Panc1 (cell line): Measurements from ENCODE around the gene VSIR. TPM values are rescaled to one million over a fixed set of nuclear protein-coding genes. Genes with fewer than 3 reads are reported as not detected.

ENCODE experiments used
- ATAC-seq: fragments of 200-7000 bp; cut with Tn5 transposase; 2 replicates; pipeline ENCODE4 v1.9.1; 2020; ENCODE audit warnings: mild to moderate bottlenecking, moderate library complexity
- BruUV-seq: library from RNA; stranded (reverse); fragments of 400-500 nt; replicated peaks from 2 replicates; lab custom pipeline; 2021; lab: Mats Ljungman, UMichigan
- CTCF ChIA-PET: fragments of 300-600 bp; sonication (Branson Sonifier 250); formaldehyde crosslinking; loops from one replicate; lab custom pipeline; 2022; ENCODE audit warnings: antibody characterized with exemption; lab: Charles Lee
- POLR2A ChIA-PET: fragments of 300-600 bp; sonication (Branson Sonifier 250); formaldehyde crosslinking; loops from one replicate; lab custom pipeline; 2022; ENCODE audit warnings: antibody characterized with exemption; lab: Charles Lee
- DNase-seq: peaks from one replicate; pipeline ENCODE4 v3.0.0-alpha.2; 2010; ENCODE audit warnings: low read depth, low spot score
- H3K27ac ChIP-seq: 2 replicates; pipeline ENCODE4 v1.5.1; 2011; ENCODE audit warnings: mild to moderate bottlenecking, low read length, inconsistent platforms
- H3K27me3 ChIP-seq: fragments of 200-500 bp; sonication (Bioruptor generic); 2 replicates; pipeline ENCODE4 v1.6.0; 2014; ENCODE audit warnings: low read length, inconsistent platforms; ENCODE audit not compliant: control insufficient read depth, insufficient read depth
- H3K36me3 ChIP-seq: fragments of 200-500 bp; sonication (Bioruptor generic); 2 replicates; pipeline ENCODE4 v1.5.1; 2014; ENCODE audit warnings: inconsistent platforms, mild to moderate bottlenecking, low read length, moderate library complexity; ENCODE audit not compliant: control insufficient read depth, insufficient read depth
- H3K4me1 ChIP-seq: 2 replicates; pipeline ENCODE4 v1.5.1; 2011; ENCODE audit warnings: inconsistent platforms, mild to moderate bottlenecking, low read length, moderate library complexity; ENCODE audit not compliant: control insufficient read depth, insufficient read depth
- H3K4me3 ChIP-seq, 2 experiments: 2 replicates each; pipeline ENCODE4 v1.5.1; 2011 to 2012; ENCODE audit warnings: low read depth in 2 of 2, low read length in 2 of 2, mild to moderate bottlenecking in 2 of 2, inconsistent platforms in 1 of 2, moderate library complexity in 1 of 2
- H3K9me3 ChIP-seq: fragments of 200-500 bp; sonication (Bioruptor generic); 2 replicates; pipeline ENCODE4 v1.5.1; 2014; ENCODE audit warnings: low read depth, mild to moderate bottlenecking, inconsistent platforms, low read length, moderate library complexity; ENCODE audit not compliant: control insufficient read depth, insufficient read depth
- CTCF ChIP-seq: fragments of 450-650 bp; IDR thresholded peaks from 2 replicates; pipeline ENCODE4 v1.5.1; 2017; ENCODE audit warnings: mild to moderate bottlenecking
- POLR2AphosphoS5 ChIP-seq: IDR thresholded peaks from 2 replicates; pipeline ENCODE4 v1.6.1; 2012; ENCODE audit warnings: mild to moderate bottlenecking, low read depth, low read length, moderate library complexity
- REST ChIP-seq, 2 experiments: IDR thresholded peaks; 2 replicates each; pipeline ENCODE4 v1.6.1; 2011 to 2012; ENCODE audit warnings: low read depth in 2 of 2, control low read depth in 1 of 2, low read length in 1 of 2, mild to moderate bottlenecking in 1 of 2, moderate library complexity in 1 of 2; ENCODE audit not compliant: insufficient read depth in 1 of 2
- SIN3A ChIP-seq: IDR thresholded peaks from 2 replicates; pipeline ENCODE4 v1.6.1; 2012; ENCODE audit warnings: low read depth, mild to moderate bottlenecking, low read length, moderate library complexity, borderline replicate concordance; ENCODE audit not compliant: insufficient read depth
- TCF7L2 ChIP-seq: IDR thresholded peaks from 2 replicates; pipeline ENCODE4 v1.6.1; 2011; ENCODE audit warnings: mild to moderate bottlenecking, low read depth, low read length, inconsistent platforms
- in situ Hi-C: cut with HindIII; loops from 2 replicates; pipeline ENCODE4 v1.10.0; 2016; ENCODE audit warnings: low sequenced_read_pairs, low pct_unique_long_range_greater_than_20kb
- intact Hi-C: fragments of 100-400 bp; cut with micrococcal nuclease; formaldehyde crosslinking; loops from one replicate; pipeline ENCODE4 v1.10.0; 2022; ENCODE audit not compliant: unreplicated experiment
- total RNA-seq: library from RNA; stranded (reverse); gene quantifications from one replicate; pipeline ENCODE4 v1.2.1, GENCODE V29; 2021; ENCODE audit not compliant: unreplicated experiment

Gene VSIR
- total RNA-seq, 1 experiment from 2014 or later, result 34.9 TPM

GRCh38 chr10:71815515-71816130 is 42.3 kb upstream of the VSIR start:
- ChIA-PET CTCF (interaction anchor here (1.0 kb wide), 1 partner anchor 81 kb away, joined by 4 read pairs; no protein-coding TSS in a partner anchor), POLR2A (no interaction called here)
- DNase-seq (no peak), ATAC-seq (no peak)
- in situ Hi-C loops (no loop called here), intact Hi-C loops (loop anchor here (5.0 to 10.0 kb wide), 3 partner anchors 111 to 501 kb away; partner anchors contain the start of gene SLC29A3)
- peak overlapping the region; percentile 57 for H3K27ac ChIP-seq
- no peaks in the 10 kb centered on the region for H3K9me3 ChIP-seq
- H3K27me3 ChIP-seq, result no peaks in the 10 kb centered on the region
- H3K36me3 ChIP-seq, result peaks cover 44% of the 10 kb centered on the region
- H3K4me1 ChIP-seq, result peaks cover 51% of the 10 kb centered on the region
- H3K4me3 ChIP-seq, result no peak overlapping the region
- TF ChIP-seq CTCF (no peak), REST (IDR thresholded peaks at IDR 0.05; ENCODE audit: insufficient read depth in 1 of 2, low read depth in 2 of 2, low read length in 1 of 2) (no peak), SIN3A (no peak), POLR2AphosphoS5 (no peak)
- no TSS peak for BruUV-seq

GRCh38 chr10:71814922-71815411 is 41.6 kb upstream of the VSIR start:
- no TSS peak for BruUV-seq
- Histone ChIP-seq H3K36me3 (peaks cover 38% of the 10 kb centered on the region), H3K9me3 (no peaks in the 10 kb centered on the region), H3K4me1 (peaks cover 51% of the 10 kb centered on the region), H3K4me3 (no peak overlapping the region), H3K27me3 (no peaks in the 10 kb centered on the region), H3K27ac (no peak overlapping the region)
- intact Hi-C loops, result loop anchor here (5.0 to 10.0 kb wide), 3 partner anchors 110 to 500 kb away; partner anchors contain the start of gene SLC29A3
- TF ChIP-seq REST (IDR thresholded peaks at IDR 0.05; ENCODE audit: insufficient read depth in 1 of 2, low read depth in 2 of 2, low read length in 1 of 2) (0 out of 4 replicates have a peak, but pooled peaks of 1 of the 2 experiments have one; percentile 38), CTCF (no peak; the same call in 1 of the 2 replicates), POLR2AphosphoS5 (peak; percentile 18; the same call in 1 of the 2 replicates), SIN3A (no peak), TCF7L2 (no peak)
- ChIA-PET CTCF (interaction anchor here (1.0 kb wide), 1 partner anchor 81 kb away, joined by 4 read pairs; no protein-coding TSS in a partner anchor), POLR2A (no interaction called here)
- in situ Hi-C loops, result no loop called here
- ATAC-seq, result peak; percentile 30; the same call in 1 of the 2 replicates
- DNase-seq, result no peak
